NCI-H510A treated with DMSO at 0.1 percent for 48 hours (cell line): ENCODE data around the gene IL1R2.

Experiments
- DNase-seq: peaks from one replicate; lab custom pipeline; 2025; lab: John Stamatoyannopoulos, UW

The IL1R2 gene

DNA sequence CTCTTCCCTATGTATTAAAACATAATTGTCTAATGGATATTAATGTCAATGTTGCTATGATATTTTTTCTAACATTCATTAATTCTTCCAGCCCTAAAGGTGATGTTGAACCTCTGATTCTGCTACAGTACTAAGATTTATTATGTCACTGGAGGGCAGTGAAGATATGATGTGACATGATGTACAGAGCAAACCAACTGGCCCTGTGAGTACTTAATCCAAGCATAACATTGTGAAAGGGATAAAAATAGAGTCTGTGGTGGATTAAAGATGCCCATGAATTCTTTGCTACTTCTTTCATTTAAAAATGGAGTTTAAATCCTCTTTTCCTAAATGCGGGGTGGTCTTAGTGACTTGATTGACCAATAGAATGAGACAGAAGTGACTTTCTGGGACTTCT, 51.8 kb downstream of the IL1R2 start:
- DNase-seq: no peak

GRCh38 chr2:102044235-102044896, 52.6 kb downstream of the IL1R2 start:
- DNase-seq: no peak

GRCh38 chr2:102044967-102045489, 53.3 kb downstream of the IL1R2 start:
- DNase-seq: no peak

DNA sequence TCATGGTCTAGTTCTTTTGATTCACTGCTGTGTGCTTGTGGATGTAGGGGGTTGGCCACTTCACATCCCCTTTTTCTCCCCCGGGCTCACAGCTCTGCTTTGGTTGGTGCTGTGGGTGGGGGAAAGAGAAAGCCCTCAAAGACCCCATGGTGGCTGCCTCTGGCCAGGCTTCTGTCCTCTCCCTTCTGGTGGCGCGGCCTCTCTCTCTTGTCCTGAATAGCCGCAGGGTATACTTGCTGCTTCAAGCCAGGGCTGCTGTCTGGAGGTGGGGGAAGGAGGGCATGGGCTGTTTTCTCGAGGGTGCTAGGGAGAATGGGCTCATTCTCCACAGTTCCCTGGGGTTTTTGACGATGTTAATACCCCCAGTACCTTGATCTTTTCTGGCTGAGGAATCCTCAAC, 53.9 kb downstream of the IL1R2 start:
- no peak for DNase-seq

DNA sequence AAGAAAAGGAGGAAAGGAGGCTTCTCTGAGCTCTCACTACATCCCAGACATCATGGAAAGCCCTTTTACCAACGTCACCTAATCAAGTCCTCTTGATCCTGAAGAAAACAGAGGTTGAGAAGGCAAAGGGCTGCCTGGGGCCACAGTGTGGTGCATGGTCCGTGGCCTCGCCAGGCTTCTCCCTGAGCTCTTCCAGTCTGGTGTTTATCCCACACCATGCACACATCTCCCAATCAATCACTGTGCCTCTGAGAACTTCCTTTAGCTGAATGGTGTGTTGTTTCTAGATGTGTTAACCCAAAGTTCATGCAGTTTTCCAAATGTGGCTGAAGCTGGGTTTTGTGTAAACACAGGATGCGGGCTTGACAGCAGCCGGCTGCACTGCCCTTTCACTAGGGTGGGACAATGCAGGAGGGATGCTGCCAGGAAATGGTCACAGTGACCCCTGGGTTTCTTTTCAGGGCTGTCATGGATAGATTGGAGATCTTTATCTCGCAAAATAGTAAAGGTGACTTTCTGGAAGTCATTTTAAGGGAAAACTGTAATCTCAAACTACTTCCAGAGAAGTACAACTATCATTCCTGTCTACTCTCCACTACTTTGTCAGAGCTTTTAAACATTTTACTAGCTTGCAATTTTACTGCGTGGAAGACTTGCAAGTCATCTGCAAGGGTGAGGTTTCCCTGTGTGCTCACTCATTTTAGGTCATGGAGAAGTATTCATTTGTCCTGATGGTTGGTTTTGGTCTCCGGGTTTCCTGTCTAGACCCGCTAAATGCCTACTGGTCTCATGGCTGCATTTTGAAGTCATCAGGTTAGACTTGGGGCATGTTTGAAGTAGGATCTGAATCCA, 54.6 kb downstream of the IL1R2 start:
- no peak for DNase-seq

DNA sequence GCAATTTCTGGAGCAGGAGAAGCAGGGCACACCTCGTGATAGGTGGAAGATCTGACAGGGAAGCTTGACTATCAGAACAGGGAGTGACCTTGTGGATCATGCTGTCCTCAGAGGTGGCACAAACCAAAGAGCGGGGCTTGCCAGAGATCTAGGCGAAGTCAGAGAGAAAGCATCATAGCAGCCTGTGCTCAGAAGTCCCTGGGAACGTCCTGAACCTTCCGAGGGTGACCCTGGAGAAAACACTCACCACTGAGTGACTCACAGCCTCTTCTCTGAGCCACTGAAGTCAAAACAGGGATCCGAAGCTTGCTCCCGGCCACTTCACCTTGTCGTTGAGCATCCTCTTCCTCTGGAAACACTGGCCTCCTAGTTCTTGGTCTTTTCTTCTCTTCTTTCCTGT, 56.7 kb downstream of the IL1R2 start:
- DNase-seq: no peak

DNA sequence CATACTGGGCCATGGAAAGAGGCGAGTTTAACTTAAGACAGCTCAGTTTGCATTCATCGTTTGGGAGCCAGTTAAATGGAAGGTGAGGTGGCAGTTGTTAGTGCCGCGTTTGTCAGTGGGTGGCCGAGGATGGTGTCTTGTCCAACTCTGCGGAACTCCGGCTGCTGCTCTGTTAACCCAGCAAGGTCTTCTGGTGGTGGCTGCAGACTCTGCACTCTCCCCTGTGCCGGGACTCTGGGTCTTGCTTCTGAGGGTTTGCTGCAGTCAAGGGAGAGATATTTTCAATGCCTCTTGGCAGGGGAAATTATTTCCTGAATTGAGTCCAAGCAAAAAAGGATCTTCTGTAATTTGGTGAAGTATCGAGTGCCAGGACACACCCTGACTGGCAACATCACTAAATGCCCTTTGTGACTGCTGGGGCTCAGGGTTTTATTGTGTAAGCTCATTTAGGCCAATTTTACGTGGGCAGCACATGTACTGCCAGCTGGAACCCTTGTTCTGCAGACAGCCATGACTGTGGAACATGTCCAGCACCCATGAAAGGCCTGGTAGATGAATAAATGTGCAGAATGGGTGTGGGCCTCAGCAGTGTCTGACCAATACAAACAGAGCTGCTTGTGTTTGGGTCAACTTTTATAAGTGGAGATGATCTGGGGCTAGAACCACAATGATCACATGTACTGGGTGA, 58.1 kb downstream of the IL1R2 start:
- no peak for DNase-seq

DNA sequence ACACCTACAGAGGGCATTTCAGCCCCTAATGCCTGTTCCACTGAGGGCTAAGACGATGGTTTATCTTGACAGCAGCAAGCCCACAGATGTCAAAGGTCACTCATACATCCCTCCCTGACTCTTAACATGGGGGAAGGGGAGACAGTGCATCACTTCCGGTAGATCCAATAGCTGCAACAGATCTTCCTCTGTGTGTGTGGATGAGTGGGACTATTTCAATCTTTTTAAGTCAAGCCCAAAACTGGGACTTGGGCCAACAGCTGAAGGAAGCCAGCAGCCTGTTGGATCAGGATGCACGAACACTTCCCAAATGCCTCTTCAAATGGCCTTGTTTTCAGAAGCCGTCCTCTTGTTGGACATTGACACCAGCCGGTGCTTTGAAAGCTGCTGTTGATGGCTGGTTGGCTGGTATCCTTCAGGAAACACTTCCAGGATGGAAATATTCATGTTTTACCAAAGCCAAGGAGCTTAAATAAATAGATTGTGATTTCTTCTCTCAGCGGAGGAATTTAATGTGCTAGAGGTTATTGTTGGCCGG, 59.2 kb downstream of the IL1R2 start:
- DNase-seq: no peak

GRCh38 chr2:102051692-102052277, 60.0 kb downstream of the IL1R2 start:
- DNase-seq: no peak

DNA sequence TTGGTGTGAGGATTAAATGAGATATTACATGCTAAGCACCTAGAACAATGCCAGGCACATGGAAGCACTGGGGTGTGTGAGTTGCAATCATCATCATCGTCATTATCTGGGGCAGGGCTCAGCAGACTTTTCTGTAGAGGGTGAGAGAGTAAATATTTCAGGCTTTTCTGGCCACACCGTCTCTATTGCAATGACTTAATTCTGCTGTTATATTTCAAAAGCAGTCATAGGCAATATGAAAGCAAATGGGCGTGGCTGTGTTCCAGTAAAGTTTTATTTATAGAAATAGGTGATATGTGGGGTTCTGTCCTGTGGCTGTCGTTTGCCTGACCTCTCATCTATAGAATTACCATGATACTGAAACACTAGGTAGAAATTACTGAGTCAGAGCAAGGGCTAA, 60.6 kb downstream of the IL1R2 start:
- no peak for DNase-seq

DNA sequence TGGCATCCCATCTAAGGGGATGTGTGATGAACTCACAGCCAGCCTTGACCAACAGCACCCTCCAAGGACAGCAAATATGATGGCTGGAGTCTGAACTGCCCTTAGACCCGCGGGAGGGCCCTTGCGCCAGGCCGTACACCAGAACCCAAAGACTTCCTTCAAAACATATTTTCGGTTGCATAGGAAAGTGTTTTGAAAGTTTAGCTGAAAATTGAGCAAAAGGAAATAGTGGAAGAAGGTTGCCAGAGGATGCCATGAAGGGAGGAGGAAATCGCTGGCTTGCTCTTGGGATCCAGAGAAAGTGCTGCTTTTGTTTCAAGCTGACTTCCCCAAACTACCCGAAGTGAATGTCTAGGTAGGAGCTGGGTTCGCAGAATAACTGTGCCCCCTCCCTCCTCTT, 61.3 kb downstream of the IL1R2 start:
- DNase-seq: no peak

- DNase-seq: no peak
Measured at GRCh38 chr2:102055346-102055990, 63.7 kb downstream of the IL1R2 start.

GRCh38 chr2:102056079-102056581, 64.4 kb downstream of the IL1R2 start:
- no peak for DNase-seq

DNA sequence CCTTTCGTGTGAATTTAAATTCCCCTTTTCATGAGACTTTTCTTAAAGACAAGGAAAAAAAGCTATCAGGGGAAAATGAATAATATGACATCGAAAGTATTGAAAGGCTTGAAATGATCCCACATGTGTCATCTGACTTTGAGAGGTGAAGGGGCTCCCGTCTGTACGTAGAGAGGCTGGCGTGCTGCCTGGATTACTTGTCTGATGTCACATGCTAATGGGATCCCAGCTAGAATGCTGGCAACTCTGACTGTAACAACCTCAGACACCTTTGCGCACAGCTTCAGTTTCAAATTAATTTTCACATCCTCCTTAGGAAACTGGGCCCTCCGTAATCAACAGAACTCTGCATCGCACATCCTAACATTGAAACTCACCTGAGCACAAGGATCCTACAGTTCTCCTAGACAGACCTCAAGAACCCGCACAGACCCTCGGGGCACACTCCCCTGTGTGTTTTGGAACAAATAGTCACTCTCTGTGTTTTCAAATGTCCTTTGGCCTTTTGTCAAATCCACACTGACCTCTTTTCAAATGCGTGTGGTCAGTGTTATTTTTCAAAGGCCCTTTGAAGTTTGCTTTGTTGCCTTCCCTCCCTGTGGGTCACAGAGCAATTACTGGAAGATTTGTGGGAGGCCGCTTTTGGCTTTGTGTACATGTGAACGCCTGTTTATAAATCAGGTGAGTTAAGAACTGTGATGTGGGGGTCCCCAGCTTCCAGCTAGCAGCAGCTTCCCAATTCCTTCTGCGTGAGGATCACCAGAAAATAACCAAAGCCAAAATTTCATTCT, 65.9 kb downstream of the IL1R2 start:
- DNase-seq: no peak

DNA sequence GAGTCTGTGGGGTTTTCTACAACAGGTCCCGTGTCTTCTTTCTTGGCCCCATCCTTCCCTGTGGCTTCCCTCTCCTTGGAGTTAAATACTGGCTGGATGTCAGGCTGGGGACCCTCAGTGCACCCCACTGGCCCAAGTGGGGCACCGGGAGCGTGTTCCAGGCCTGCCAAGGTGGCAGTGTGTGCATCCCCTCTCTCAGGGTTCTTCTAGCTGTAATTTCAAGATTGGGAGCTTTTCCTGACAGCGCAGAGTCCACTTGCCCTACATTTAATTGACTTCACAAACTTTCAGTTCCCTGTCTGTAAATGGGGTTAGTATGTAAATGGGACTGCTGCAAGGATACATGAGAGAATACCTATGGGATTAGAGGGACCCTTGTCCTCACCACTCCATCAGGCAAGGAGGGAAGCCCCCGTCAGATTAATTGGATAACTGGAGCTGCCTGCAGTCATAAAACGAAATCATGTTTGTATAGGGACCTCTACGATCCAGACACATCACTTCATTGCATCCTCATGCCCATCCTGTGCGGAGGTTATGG, 66.6 kb downstream of the IL1R2 start:
- DNase-seq: no peak

DNA sequence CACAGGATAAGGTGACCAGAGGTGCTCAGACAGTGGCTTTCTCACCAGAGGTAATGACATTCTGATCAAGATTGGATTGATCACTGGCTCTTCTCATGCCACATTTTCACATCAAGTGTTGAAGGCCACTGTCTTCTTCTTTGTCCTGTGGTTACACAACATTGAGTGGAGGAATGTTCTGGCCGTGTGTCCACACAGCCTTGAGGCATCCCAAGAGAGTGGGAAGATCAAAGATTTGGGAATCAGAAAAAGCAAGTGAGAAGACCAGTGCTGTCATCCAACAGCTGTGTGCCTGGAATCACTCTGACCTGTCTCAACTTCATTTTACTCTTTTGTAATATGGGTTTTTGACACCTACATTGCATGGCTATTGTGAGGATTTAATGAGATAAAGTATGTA, 67.4 kb downstream of the IL1R2 start:
- no peak for DNase-seq

DNA sequence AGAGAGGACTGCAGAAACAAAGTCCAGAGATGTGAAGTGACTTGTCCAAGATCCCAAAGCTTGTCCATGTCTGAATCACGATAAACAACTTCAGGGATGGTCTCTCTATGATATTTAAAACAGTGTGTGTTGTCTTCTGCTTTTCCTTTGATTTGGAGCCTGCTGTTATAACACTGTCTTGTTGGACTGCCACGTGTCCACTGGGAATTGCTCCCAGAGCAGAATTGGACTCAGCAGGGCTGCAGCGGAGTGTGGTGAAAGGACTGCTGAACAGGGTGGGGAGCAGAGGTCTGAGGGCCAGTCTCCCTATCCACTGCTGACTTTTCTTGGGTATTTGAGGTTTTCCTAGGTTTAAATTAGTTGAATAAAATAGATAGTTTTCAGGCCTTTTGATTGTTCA, 68.3 kb downstream of the IL1R2 start:
- DNase-seq: no peak

GRCh38 chr2:102060792-102061191, 69.0 kb downstream of the IL1R2 start:
- peak; percentile 1 for DNase-seq

GRCh38 chr2:102061286-102061699, 69.5 kb downstream of the IL1R2 start:
- no peak for DNase-seq
